ENCODE results near the gene ZFR2. TPM values are rescaled to one million over a fixed set of nuclear protein-coding genes. Genes with fewer than 3 reads are reported as not detected.

ZFR2 gene
- total and polyA plus RNA-seq, 7 donors, result not detected

- WGBS, 3 donors, result 70 to 80% (median 73%) methylated on average over 24 to 26 of the region's 26 CpGs
- H3K27ac ChIP-seq, result no peak overlapping the region
- H3K9me3 ChIP-seq, result no peaks in the 10 kb centered on the region
- H3K4me1 ChIP-seq, result no peaks in the 10 kb centered on the region
- no peaks in the 10 kb centered on the region for H3K36me3 ChIP-seq (ENCODE audit: insufficient read depth in 1 of 2, low read depth in 1 of 2)
- no peak overlapping the region for H3K4me3 ChIP-seq
- intact Hi-C loops (cut with DNase I), result no loop called here
- ATAC-seq (no peak), DNase-seq (no peak)
- peaks cover 0 to 39% (median 9%) of the 10 kb centered on the region in 3 donors for H3K27me3 ChIP-seq (ENCODE audit: insufficient read depth in 3 of 3, low read length in 2 of 3)
- TF ChIP-seq, protein P1, sequence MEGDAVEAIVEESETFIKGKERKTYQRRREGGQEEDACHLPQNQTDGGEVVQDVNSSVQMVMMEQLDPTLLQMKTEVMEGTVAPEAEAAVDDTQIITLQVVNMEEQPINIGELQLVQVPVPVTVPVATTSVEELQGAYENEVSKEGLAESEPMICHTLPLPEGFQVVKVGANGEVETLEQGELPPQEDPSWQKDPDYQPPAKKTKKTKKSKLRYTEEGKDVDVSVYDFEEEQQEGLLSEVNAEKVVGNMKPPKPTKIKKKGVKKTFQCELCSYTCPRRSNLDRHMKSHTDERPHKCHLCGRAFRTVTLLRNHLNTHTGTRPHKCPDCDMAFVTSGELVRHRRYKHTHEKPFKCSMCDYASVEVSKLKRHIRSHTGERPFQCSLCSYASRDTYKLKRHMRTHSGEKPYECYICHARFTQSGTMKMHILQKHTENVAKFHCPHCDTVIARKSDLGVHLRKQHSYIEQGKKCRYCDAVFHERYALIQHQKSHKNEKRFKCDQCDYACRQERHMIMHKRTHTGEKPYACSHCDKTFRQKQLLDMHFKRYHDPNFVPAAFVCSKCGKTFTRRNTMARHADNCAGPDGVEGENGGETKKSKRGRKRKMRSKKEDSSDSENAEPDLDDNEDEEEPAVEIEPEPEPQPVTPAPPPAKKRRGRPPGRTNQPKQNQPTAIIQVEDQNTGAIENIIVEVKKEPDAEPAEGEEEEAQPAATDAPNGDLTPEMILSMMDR (IDR thresholded peaks at IDR 0.05), result no peak
These were observed 58.7 kb downstream of the ZFR2 start for GRCh38 chr19:3809881-3810707.

- no peak overlapping the region for H3K27ac ChIP-seq
- H3K36me3 ChIP-seq (ENCODE audit: insufficient read depth in 1 of 2, low read depth in 1 of 2), result no peaks in the 10 kb centered on the region
- H3K27me3 ChIP-seq (ENCODE audit: insufficient read depth in 3 of 3, low read length in 2 of 3), result peaks cover 0 to 50% (median 11%) of the 10 kb centered on the region in 3 donors
- no peak overlapping the region for H3K4me3 ChIP-seq
- H3K4me1 ChIP-seq, result no peaks in the 10 kb centered on the region
- DNase-seq (no peak), ATAC-seq (no peak)
- intact Hi-C loops (cut with DNase I), result no loop called here
- TF ChIP-seq, protein P1 (IDR thresholded peaks at IDR 0.05), result no peak
- WGBS, 3 donors, result 74 to 78% (median 75%) methylated on average over 32 to 33 of the region's 33 CpGs
- no peaks in the 10 kb centered on the region for H3K9me3 ChIP-seq
These were observed 60.3 kb downstream of the ZFR2 start for GRCh38 chr19:3808420-3809143.

DNA sequence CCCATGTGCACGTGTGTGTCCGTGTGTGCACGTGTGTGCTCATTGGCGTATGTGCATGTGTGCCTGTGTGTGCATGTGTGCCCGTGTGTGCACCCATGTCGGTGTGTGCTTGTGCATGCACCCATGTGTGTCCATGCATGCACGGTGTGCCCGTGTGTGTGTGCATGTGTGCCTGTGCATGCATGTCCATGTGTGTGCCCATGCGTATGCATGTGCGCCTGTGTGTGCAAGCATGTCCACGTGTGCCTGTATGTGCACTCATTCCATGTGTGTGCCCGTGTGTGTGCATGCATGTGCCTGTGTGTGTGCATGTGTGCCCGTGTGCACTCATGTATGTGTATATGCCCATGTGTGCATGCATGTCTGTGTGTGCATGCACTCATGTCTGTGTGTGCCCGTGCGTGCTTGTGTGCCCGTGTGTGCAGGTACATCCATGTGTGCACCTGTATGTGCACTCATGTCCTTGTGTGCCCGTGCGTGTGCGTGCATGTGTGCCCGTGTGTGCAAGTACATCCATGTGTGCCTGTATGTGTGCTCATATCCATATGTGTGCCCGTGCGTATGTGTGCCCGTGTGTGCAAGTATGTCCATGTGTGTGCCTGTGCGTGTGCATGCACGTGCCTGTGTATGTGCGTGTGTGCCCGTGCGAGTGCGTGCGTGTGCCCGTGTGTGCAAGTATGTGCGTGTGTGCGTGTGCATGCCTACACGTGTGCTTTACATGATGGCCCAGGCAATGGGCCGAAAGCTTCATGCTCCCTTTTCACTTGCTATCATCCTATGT, 61.1 kb downstream of the ZFR2 start:
- Histone ChIP-seq H3K27ac (no peak overlapping the region), H3K9me3 (no peaks in the 10 kb centered on the region), H3K4me1 (no peaks in the 10 kb centered on the region), H3K27me3 (ENCODE audit: insufficient read depth in 3 of 3, low read length in 2 of 3) (peaks cover 0 to 54% (median 11%) of the 10 kb centered on the region in 3 donors), H3K4me3 (no peak overlapping the region), H3K36me3 (ENCODE audit: insufficient read depth in 1 of 2, low read depth in 1 of 2) (no peaks in the 10 kb centered on the region)
- DNase-seq (no peak), ATAC-seq (no peak)
- 92 to 95% (median 95%) methylated on average over 35 of the region's 35 CpGs for WGBS, 3 donors
- intact Hi-C loops (cut with DNase I), result no loop called here
- TF ChIP-seq, protein P1 (IDR thresholded peaks at IDR 0.05), result no peak

GRCh38 chr19:3807131-3807480, 61.7 kb downstream of the ZFR2 start:
- no peak overlapping the region for H3K4me3 ChIP-seq
- DNase-seq, result no peak
- H3K9me3 ChIP-seq, result no peaks in the 10 kb centered on the region
- H3K36me3 ChIP-seq (ENCODE audit: insufficient read depth in 1 of 2, low read depth in 1 of 2), result no peaks in the 10 kb centered on the region
- no peak overlapping the region for H3K27ac ChIP-seq
- H3K4me1 ChIP-seq, result no peaks in the 10 kb centered on the region
- WGBS, 3 donors, result 72 to 82% (median 72%) methylated on average over 19 of the region's 19 CpGs
- intact Hi-C loops (cut with DNase I), result no loop called here
- no peak for ATAC-seq
- TF ChIP-seq, protein P1 (IDR thresholded peaks at IDR 0.05), result no peak
- peaks cover 0 to 55% (median 8%) of the 10 kb centered on the region in 3 donors for H3K27me3 ChIP-seq (ENCODE audit: insufficient read depth in 3 of 3, low read length in 2 of 3)

Data from psoas muscle (tissue), 8 donors.